ENCODE measurements around the gene GORASP1. TPM values are rescaled to one million over a fixed set of nuclear protein-coding genes. Genes with fewer than 3 reads are reported as not detected.

GORASP1 gene
- total RNA-seq (2014; rRNA removed; shearing (Covaris generic)) = 16.4 and 22.3 TPM in 2 replicates
- polyA plus RNA-seq (2014; cell fraction: nucleus; rRNA removed) = 87.0 and 107 TPM in 2 replicates

DNA sequence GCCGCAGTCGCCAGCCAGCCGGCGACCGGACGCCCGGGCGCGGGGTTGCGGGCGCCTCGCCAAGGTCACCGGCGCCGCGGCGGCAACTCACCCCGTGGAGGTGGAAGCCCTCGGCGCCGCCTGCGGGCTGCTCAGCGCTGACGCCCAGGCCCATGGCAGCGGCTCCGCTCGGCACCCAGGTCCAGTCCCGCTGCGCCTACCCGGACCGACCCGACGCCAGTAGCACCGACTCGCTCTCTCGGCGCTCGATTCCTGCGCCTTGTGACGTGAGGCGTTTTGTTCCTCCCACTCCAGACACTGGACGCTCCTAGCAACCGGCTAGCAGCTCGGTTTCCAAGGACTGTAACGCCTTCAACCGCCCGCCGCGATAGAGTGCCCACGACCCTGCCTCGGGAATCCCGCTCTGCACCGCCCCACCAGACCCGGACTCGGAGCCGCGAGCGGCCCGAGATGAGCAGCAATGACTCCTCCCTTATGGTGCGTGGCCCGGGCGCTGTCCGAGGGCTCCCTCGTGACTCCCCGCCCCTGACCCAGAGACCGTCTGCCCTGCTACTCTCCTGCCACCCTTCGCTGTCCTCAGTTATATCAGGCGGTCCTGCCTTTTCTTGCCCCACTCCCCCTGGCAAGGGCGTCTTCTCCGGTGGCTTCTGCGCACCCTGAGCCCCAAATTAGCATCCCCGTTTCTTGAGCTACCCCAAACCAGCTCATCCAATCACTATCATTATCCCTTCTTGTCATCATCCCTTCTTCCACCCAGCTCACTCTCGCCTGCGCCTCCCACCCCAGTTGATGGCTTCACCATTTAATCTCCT is at the start of gene GORASP1, which contains the start of gene TTC21A:
Gene GORASP1 (minus strand): TSS at position 240 of the 812 bp plus-strand sequence. CDS start 86 bp downstream, at position 154.
Gene TTC21A (plus strand): TSS at position 293 of the 812 bp plus-strand sequence. CDS start 158 bp downstream, at position 451.
- DNase-seq (ENCODE audit: extremely low read depth, low read depth) = peak; percentile 68

DNA sequence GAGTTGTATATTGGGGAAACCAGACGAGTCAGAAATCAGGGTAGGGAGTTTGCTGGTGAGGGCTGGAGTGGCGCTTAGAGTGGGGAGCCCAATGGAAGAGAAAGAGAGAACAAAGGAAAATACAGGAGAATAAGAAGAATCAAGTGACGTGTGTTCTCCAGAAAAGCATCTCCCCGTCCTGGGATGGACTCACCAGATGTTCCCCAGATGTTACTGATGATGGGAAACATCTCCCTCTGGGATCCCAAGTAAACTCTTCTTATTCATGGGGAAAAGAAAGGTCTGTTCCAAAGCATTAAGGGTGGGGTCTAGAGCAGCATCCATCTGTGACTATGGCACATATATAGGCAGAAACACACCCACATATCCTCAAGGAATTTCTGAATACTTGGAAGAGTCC is 49.0 kb upstream of the GORASP1 start:
- no peak for DNase-seq (ENCODE audit: extremely low read depth, low read depth)

DNA sequence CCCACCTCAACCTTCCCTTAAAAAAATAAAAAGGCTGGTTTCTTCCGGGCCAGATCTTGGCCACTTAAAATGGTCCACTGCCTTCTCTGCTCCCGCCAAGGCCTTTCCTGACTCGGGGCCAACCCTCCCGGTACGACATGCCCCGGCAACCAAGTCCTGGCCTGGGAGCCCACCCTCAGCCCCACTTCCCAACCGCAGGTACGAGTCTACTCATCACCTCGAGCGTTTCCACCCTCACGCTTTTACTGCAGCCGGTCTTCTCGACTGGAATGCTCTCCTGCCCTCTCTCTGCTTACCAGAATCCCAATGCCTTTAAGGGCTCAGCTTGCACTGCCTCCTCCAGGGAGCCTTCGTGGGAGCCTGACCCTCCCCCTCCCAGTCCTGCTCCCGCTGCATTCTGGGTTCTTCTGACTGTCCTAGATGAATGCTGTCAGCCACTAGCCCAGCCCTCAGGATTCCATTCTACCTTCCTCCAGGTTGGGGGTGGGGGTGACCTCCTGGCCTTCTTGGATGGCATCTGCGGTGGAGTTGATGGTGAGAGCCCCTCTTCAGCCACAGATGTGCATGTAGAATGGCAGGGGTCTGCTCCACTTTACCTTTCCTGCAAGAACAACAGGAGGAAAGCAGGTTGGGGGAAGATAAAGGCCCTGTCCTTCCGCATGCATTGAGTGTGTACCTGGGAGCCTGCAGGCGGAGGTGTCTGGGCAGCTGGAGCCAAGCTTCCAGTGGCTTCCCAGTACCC is 47.0 kb upstream of the GORASP1 start:
- DNase-seq (ENCODE audit: extremely low read depth, low read depth) = no peak

DNA sequence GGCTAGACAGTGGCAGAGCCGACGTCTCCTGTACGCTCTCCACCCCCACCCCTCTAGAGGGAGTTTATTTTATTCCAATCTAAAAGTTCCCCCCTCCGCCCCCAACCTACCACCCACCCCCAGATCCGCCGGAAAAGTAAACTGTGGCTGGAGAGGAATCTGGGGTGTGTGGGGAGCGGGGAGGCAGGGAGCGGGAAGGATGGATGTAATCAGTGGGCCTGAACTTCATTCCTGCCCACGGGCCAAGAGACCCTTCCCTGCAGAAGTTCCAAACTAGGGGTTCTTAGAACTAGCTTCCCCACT is 46.5 kb upstream of the GORASP1 start:
- no peak for DNase-seq (ENCODE audit: extremely low read depth, low read depth)

DNA sequence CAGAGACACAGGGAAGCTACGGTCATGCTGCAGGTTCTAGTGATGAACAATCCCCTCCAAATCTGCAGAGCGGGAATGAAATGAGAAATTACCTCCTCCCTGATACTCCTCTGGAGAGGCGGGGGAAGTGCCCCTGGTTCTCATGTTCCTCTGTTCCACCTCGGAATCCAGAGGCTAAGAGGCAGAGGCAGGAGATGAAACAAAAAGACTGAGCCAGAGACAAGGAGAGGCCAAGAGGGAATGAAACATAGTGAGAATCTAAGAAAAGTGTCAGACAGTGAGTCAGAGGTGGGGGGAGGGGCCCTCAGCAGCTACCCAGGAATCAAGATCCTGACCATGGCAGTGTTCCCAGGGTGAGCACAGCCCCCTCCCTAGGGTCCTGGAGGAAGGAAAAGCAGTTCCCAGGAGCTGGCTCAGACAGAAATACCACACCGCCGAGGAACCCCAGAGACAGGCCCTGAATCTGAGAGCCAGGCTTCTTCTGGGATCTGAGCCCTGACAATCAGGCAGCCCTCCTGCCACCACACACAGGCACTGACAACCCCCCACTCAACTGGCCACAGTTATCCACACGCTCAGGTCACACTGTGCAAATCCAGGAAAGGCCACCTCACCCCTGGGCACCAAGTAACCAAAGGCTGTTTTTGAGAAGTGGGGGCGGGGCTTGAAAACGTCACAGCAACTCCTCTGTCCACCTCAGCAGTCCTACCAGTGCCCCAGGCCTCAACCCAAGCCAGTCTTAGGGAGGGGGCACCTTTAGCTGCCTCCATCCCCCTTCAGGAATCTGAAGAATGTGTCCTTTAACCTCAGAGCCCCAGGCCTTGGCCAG is 43.6 kb upstream of the GORASP1 start:
- DNase-seq (ENCODE audit: extremely low read depth, low read depth) = no peak

DNA sequence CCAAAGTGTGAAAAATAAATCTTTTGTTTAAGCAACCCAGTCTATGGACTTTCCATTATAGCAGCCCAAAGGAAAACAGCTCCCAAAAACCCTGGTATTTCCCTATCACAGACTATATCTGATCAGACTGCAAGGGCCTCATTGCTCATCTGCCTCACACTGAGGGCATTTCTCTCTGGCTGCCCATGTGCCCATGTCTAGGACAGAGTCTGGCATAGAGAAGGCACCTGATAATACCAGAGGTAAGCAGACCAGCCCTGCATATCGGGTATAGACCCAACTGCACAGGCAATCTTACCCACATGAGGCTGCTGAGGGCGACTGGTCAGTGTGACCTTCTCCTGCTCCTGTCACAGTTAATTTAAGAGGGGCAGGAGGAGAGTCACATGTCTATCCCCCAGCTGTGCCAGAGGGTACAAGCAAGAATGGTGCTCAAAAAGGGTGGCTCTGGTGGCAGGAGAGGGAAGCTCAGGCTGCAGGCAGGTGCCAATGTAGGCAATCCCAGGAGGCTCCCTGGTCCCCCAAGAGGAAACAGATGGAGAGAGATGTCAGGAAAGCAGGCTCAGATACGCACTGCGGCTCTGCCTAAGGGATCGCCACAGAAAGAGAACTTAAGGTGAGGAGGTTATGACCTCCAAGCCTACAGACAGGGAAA is 42.8 kb upstream of the GORASP1 start:
- DNase-seq (ENCODE audit: extremely low read depth, low read depth) = no peak

DNA sequence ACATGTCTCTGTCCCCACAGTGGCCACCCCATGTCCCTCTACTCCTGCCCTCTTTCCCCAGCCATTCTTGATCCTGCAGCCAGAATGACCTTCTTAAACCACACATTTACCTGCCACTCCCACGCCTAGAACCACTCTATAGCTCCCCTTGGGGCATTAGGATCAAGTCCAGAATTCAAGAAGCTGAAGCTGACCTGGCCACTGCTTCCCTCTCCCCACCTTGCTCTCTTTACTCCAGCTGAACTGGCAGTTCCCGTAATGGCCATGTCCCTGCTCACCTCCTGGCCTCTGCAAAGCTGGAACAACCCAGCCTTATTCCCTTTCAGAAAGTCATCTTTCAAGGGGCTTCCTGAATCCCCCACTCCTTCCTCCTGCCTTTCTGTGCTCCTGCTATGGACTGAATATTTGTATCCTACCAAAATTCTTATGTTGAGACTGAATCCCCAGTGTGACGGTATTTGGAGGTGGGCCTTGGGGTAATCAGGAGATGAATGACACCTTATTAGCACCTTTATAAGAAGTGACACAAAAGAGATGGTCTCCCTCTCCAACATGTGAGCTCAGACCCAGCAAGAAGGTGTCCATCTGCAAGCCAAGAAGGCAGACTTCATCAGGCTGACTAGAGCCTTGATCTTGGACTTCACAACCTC is 42.2 kb upstream of the GORASP1 start:
- DNase-seq (ENCODE audit: extremely low read depth, low read depth) = no peak

DNA sequence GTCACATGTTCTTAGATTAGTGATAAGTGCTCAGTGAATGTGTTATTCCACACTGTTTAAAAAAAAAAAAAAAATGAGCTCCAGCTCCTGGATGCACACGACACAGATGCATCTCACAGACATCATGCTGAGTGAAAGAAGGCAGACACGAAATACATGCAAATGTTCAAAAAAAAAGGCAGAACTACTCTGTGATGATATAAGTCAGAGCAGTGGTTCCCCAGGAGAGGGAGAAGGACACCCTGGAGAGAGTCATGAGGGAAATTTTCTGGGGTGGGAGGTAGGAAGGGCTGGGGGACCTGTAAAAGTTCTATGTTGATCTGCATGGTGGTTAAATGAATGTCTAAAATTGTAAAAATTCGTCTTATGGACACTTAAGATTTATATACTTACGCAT is 41.6 kb upstream of the GORASP1 start:
- DNase-seq (ENCODE audit: extremely low read depth, low read depth) = no peak

DNA sequence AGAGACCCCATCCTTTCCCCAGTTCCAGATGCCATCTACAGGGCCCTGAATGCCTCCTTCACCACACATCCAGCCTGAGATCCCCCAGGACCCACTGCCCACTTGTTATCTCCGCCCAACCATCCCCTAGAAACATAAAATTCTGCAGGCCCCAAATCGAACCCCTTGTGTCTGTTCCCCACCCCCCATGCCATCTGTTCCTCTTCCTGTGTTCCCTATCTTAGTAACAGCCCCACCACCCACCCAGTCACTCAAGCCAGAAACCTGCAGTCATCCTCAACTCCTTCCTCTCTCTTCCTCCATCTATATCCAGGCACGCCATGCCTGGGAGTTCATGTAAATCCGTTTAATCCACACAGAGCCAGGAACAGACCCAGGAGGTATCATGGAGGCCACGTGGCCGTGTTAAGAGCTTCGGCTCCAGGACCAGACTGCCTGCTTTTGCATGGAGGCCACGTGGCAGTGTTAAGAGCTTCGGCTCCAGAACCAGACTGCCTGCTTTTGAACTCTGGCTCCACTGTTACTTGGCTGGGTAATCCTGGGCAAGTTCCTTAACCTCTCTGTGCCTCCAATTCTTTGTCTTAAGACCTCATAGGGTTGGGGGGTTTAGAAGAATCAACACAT is 41.1 kb upstream of the GORASP1 start:
- no peak for DNase-seq (ENCODE audit: extremely low read depth, low read depth)

DNA sequence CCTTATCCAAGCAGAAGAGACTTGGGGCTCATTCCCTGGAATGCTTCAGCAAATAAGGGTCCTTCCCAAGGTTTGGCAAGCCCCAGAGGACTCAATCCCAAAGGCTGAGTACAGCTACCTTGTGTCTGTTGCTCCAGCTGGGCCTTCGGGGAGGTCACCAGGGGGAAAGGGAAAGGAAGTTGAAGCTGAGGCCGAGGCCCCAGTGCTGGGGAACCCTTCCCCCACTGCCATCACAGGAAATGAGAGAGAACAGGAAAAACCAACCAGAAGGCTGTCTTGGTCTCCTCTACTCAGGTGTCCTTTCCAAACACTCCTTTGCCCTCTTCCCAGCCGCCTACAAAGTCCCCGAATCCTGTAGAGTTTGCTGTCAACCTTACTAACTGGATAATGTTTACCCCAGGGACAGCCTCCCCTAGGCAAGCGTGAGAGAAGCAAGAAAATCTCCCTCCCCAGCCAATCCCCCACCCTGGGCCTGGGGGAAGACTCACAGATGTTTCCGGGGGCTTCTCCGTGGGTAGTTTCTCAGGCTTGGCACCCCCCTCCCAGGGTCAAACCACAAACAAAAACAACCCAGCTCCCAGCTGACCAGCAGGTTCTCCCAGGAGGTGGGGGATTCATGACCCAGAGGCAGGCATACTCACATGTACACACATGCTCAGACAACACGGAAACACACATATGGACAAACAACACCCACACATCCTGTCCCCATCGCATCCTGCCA is 40.4 kb upstream of the GORASP1 start:
- DNase-seq (ENCODE audit: extremely low read depth, low read depth) = no peak

DNA sequence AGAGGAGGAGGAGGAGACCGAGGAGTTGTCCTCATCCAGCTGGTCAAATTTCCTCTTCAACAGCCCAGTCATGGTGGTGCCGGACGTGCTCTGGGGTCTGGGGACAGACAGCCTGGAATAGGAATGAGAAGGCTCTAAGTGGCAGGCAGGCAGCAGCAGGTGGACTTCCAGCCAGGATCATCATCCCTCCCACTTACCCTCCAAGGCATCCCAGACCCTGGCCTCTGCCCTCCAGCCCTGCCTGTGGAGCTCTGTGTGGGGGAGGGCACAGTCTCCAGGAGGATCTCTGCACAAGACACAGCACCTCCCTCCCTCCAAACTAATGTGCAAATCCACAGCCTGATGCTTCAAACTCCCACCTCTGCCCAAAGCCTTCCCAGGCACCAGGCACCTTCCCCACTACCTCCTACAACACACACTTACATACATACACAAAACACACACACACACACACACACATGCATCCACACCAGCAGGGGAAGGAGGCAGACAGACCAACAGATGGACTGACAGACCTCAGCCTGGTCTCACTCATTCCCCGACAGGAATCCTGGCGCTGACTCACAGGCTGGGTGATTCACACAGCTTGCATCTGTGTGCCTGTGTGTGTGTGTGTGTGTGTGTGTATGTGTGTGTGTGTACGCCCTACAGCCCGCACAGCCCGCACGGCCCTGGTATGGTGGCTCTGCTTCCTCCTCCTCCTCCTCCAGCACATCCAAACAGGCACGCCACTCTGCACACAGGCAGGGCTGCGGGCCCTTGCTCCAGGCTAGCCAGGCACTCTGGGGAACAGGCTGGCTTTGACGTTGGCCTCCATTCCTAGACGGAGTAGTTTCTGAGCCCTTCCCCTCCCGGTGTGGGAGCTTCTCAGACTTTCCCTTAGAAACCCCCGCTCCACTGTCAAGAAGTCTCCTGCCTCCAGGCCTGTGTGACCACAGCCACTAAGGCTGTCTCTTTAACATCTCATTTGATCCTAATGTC is 39.5 kb upstream of the GORASP1 start:
- peak; percentile 73 for DNase-seq (ENCODE audit: extremely low read depth, low read depth)

DNA sequence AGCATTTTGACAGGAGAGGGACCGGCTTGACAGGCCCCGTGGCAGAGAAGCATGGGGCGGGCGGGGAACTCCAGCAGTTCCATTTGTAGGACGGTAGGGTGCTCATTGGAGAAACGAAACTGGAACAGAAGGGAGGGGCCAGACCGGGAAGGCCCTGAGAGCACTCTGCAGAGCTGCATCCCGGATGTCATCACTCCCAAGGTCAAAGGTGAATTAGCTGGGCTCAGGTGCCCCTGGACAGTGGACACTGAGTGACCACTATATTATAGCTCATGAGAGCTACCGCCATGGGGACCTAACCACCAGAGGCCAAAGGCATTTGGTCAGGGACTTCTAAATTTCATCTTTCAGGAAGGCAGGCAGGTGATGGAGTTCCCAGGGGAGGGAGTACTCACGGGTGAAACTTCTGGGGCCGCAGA is 38.7 kb upstream of the GORASP1 start:
- no peak for DNase-seq (ENCODE audit: extremely low read depth, low read depth)

DNA sequence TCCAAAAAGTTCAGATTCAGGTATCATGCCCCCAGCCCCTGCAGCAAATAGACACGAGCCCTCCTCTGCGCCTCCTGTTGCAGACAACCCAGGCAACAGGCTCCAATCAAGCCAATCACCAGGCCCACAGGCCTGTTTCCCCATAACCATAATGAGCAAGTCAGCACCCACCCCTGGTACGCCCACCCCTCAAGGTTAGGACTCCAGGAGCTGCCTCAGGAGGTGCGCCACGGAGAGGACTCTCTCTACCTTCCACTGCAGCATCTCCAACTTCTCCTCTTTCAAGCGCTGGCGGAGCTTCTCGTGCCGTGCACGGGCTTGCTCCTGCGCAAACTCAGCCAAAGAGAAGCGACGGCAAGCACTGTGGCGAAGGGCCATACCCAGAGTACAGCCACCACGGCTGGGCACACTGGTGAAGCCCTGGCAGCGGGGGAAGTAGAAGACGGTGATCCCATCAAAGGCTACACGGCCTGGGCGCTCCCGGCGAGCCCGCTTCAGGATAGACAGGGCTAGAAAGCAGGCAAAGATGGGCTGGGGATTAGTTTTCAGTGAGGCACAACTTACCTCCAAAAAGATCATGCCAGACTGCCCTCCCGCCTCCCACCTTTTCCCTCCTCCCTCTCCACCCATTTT is 37.4 kb upstream of the GORASP1 start:
- DNase-seq (ENCODE audit: extremely low read depth, low read depth) = no peak

DNA sequence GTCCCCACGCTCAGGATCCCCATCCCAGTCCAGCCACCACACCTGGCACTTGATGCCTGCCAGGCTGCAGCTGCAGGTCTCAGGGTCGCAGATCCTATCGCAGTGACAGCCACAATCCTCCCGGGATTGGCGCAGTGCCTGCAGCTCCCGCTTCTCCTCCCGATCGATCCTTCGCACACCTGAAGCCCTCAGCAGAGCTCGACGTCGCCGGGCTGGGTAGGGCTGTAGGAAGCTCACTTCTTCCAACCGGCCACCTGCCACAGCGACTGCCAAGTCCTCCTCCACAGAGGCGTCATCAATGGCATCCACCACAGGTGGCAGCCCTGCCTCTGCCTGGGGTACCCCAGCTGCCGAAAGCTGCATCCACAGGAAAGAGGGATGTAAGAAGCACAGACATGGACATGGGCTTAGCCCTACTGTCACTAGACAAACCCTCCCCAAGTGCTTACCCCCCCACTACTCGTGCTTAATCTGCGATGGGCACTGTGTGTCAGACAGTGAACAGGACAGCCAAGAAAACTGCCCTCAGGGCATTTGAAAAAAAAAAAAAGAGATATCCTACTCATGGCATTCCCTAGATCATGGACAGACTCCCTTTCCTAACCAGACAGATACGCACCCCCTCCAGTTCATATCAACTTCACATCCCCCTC is 36.8 kb upstream of the GORASP1 start:
- no peak for DNase-seq (ENCODE audit: extremely low read depth, low read depth)

DNA sequence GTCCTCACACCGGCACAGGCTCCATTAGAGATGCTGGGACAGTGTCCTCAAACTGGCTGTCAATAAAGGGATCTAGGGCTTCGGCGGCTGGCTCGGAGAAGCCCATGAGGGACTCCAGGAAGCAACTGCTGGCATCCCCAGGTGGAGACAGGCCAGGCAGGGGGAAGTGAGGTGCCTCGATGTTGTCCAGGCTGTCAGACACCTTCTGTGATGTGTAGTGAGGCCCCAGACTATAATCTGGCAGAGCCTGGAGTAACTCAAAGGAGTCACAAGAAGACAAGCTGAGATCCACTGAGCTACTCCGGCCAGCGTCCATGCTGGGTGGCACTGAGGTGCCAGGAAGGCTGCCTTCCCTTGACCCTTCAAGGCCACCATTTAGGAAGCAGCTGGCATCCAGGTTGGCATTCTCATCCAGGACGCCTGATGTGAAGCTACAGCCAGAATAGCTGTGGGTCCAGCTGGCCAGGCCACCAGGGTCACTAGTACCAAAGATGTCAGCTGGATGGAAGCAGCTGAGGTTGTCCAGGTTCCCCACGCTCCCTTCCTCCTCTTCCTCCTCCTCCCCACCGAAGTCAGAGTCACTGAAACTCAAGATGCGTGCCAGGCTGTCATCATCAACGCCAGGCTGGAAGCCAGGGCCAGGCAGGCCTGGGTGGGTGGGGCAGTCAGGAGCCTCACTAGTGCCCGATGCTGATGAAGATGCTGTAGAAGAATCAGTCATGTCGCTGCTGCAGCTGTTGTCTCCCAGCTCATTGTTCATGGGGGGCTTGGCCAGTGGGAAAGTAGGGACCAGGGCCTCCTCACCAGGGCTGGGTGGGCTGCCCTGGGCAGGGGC is 35.8 kb upstream of the GORASP1 start:
- DNase-seq (ENCODE audit: extremely low read depth, low read depth) = no peak

DNA sequence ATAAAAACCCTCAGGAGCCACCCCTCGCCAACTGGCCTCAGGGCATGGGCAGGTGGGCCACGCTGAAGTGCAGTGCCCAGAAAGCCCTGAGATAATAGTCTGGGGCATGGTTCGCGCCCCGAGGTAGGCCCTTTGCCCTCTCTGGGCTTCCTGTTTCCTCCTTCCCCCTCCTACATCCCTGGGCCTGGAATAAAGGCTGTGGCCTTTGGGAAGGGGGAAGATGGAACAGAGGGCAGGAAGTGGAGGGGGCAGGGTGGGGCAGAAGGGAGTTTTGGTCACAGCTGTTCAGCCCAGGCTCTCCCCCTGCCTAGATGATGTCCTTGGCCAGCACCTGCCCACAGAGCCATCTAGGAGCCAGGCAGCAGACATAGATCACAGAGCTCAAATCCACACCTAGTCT is 34.6 kb upstream of the GORASP1 start:
- no peak for DNase-seq (ENCODE audit: extremely low read depth, low read depth)

Data from NCI-H460 (cell line).